Gastrocnemius medialis (tissue), 4 donors: ENCODE measurements around the gene CASKIN2.

ENCODE experiments used
- CTCF ChIP-seq, 5 experiments: fragments of 450-650 bp in 3 of 5; fragments of 200-600 bp in 2 of 5; sonication (generic) in 2 of 5; IDR thresholded peaks in 4 of 5; conservative IDR thresholded peaks in 1 of 5; 1 replicate in 4 of 5; 2 replicates in 1 of 5; pipeline ENCODE4 v1.5.1; 2016 to 2019; ENCODE audit warnings: antibody characterized with exemption in 5 of 5, mild to moderate bottlenecking in 3 of 5, moderate library complexity in 3 of 5
- POLR2A ChIP-seq, 2 donors: fragments of 450-650 bp; IDR thresholded peaks; one replicate each; pipeline ENCODE4 v1.6.1; 2017; ENCODE audit warnings: antibody characterized with exemption in 2 of 2, mild to moderate bottlenecking in 2 of 2, moderate library complexity in 2 of 2

GRCh38 chr17:75521290-75521689, 6.0 kb upstream of the CASKIN2 start:
- TF ChIP-seq CTCF (IDR thresholded peaks at IDR 0.05 in 4 of 5, conservative IDR thresholded peaks at IDR 0.05 in 1 of 5) (no peak), POLR2A (IDR thresholded peaks at IDR 0.05) (no peak)
